Daoy (cell line): ENCODE results near the gene OSGIN1. TPM values are rescaled to one million over a fixed set of nuclear protein-coding genes. Genes with fewer than 3 reads are reported as not detected.

Experiments used
- DNase-seq: peaks from one replicate; pipeline ENCODE4 v3.0.0-alpha.2; 2015; ENCODE audit warnings: low read depth
- total RNA-seq: library from RNA; depleted of rRNA; stranded (reverse); fragments of >200 nt; shearing (Covaris generic); gene quantifications from 2 replicates; pipeline ENCODE4 v1.2.3, GENCODE V29; 2014

Gene OSGIN1
- total RNA-seq, 1 experiment from 2014 or later, result 1.8 TPM

DNA sequence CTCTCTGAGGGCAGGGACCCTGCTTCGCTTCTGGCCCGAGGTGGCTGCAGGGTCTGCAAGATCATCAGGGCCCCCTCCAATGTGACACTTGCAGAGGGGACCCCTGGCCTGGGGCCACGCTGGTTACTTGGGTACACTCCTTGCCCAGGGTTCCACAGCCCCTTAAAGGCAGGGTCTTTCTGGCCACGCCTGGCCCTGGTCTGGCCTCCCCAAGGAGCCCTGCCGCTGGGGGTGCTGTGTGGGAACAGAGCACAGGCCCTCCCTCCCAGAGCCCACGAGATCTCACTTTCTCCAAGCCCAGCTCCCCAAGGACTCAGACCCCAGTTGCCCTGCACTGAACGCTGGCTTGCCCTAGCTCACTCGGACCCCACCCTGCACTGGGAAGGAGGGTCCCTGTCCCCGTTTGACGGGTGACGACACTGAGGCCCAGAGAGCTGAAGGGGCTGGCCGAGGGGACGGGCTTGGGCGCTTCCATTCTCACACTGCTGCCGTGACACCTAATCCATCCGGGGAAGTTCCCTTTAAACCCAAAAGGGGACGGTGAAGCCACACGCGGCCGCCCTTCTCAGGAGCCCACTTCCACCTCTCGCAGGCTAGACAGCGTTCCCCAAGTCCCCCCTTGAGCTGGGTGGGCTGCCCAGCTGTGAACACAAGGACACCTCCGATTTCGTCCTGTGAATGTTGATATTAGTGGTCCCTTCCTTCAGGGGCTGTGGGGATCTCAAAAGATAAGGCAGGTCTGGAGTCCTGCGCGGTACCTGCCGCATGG is 26.9 kb upstream of the OSGIN1 start:
- no peak for DNase-seq

DNA sequence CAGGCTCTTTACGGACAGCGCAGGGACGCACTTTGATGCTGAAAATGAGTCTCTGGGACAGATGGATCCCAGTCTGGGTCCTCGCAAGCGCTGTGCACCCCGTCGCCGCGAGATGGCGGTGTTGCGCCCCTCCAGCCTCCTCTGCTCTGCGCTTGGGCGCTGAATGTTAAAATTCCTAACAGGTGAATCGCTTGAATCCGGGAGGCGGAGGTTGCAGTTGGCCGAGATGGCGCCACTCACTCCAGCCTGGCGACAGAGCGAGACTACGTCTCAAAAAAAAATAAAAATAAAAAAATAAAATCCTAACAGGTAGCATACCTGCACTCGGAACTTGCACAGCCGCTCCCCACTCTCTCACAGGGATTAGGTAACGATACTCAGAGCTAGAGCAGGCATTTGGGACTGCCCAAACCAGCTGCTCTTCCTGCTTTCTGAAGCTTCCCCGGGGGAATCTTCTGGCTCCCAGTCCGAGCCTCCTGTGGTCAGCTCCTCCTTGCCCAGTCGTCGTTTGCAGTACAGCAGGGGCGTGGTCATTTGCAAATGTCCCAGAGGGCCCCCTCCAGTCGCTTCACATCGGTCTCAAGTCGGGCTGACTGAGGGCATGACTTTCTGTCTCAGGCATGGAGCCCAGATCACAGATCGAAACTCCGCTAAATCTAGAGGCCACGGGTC is 26.2 kb upstream of the OSGIN1 start:
- peak; percentile 83 for DNase-seq

- DNase-seq, result no peak
Measured at GRCh38 chr16:83928341-83929055, 24.5 kb upstream of the OSGIN1 start.

- no peak for DNase-seq
Measured at GRCh38 chr16:83929811-83930555, 23.1 kb upstream of the OSGIN1 start.

DNA sequence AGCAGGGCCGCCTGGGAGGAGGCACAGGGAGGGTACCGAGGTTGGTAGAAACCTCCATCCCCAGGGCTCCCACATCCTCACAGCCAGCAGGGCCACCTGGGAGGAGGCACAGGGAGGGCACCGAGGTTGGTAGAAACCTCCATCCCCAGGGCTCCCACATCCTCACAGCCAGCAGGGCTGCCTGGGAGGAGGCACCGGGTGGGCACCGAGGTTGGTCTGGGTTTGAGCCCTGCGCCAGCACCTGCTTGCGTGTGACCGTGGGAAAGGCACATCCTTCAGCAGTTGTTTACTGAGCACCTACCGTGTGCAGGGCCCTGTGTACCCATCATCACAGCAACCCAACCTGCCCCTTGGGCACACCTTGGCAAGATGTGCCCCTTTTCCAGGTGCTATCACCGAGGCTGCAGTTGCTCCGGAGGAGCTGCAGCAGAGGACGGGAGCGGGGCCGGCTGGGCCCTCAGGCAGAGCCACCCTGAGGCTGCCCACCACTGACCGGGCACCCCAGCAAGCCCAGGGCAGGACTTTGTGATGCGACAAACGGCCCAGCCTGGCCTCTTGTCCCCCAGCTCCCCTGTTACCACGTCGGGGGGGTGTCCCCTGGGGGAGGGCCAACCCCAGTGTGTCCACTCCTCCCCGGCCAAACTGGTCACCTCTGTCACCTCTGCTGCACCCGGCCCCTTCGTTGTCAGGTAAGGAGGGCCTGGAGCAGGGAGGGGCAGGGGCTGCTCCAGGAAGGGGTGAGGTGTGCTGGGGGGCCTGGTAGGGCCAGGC is 22.1 kb upstream of the OSGIN1 start:
- DNase-seq, result no peak

DNA sequence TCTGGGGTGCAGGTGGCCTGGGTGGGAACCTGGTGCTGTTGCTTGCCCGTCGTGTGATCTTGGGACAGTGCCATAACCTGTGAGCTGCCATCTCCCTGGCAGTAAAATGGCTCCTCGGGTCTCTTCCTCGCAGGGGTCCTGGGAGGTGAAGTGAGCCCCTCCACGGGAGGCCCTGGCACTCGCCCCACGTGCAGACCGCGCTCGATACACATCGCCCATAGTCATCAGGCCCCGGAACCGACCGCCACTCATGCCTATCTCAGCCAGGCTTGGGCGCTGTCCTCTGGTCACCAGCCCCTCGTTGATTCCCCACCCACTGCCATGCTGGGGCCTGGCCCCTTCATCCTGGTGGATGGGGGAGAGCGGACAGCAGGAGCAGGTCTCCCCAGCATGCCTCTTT is 21.5 kb upstream of the OSGIN1 start:
- DNase-seq, result no peak

DNA sequence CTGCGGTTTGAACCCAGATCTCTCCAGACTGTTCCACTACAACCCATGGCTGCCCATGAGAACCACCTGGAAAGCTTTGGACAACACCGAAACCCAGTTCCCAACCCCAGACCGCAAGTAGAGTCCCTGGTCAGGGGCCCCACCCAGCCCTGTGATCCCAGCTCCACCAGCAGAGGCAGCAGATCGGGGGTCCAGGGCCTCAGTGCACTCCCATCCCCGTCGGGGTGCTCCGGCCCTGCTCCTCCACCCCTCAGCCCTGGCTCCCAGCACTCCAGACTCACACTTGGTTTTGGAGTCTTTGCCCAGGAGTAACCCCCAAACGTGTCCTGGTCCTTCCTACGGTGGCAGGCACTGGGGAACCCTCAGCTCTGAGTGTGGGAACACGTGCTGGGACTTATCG is 20.7 kb upstream of the OSGIN1 start:
- no peak for DNase-seq

DNA sequence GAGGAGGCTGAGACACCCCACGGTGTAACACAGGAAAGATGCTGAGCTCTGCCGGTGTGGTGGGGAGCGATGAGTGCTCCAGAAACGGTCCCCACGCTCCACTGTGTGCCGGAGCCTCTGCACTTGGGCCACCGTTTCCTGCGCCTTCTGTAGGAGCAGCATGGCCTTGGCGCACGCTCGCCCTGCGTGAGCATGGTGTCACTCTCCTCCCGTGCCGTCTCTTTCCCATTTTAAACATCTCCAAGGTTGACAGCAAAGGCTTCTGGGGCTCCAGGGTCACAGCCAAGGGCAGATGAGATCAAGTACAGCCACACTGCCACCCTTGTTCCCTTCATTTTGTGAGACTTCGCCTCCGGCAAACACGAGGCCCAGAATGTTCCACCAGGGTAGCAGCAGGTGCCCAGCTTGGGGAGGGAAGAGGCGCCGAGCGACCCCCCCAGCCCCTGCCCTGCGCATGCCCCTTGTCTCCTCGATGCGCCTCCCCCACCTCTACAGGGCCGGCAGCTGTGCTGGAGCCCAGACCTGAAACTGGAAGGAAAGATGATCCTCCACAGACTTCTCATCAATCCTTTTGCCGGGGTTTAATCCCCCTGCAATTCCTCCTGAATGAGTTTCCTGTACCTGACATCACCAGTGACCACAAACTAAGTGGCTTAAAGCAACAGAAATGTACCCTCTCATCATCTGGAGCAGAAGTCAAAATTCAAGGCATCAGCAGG is 19.9 kb upstream of the OSGIN1 start:
- DNase-seq, result peak; percentile 45

GRCh38 chr16:83933885-83934683 is 19.0 kb upstream of the OSGIN1 start:
- DNase-seq, result no peak

DNA sequence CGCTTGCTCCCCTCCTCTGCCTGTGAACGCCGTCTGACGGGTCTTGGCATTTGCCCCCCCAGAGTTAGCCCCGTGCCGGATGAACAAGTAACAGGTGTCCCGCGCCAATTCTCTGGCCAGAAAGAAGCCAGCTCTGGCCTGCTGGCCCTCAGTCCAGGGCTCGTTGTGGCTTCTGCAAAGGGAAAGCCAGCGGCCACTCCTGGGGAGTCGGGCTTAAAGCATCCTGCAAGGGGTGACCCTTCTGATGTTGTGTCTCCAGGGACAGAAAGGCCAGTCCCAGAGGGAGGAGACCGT is 18.4 kb upstream of the OSGIN1 start:
- DNase-seq, result no peak

DNA sequence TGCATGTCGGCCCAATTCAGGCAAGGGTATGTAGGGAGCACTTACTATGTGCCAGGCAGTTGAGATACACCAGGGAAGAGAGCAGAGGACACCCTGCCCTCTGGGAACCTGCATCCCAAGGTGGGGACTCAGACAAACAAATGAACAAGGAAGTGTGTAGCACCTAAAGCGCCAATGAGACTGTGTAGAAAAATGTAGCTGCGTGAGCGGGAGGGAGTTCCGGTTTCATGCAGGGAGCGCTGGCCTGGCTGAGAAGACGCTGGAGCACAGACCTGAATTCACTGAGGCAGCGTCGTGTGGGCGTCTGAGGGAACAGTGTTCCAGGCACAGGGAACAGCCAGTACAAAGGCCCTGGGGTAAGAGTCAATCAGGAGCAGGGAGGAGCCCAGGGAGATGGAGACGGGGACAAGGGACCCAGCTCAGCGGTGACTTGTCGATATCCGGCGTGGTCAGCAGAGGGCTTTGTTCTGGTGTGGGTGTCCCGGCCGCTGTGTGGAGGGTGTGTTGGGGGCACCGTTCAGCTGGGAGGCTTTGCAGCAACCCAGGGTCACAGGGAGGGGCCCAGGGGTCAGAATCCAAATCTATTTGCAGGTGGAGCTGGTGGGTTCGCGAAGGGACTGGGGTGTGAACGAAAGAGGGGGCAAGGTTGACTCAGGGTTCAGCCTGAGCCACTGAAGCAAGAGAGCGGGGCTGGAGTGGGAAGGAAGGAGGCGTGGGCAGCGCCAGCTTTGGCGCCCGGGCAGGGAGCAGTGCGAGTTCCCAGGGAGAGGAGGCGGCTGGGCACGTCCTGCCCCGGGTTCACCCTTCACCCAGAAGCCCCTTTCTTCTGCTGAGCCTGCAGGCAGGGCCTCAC is 17.8 kb upstream of the OSGIN1 start:
- DNase-seq, result no peak

DNA sequence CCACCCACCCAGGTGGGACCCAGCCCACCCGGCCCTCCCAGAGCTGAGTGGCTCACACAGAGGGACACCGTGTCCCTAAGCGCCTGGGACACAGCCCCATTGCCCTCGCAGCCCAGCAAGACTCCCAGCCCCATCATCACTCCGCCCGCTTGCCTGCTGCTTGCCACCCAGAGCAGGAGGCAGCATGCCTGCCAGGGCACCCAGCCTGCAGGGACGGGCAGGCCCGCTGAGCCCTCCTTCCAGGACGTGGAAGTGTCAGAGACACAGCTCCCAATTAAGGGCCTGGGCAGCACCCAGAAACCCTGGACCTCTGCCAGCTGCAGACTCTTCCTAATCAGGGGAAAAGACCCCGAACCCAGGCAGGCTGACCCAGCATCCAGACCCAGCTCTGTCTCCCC is 17.2 kb upstream of the OSGIN1 start:
- no peak for DNase-seq

- DNase-seq, result no peak
Measured at GRCh38 chr16:83936581-83937165, 16.4 kb upstream of the OSGIN1 start.

DNA sequence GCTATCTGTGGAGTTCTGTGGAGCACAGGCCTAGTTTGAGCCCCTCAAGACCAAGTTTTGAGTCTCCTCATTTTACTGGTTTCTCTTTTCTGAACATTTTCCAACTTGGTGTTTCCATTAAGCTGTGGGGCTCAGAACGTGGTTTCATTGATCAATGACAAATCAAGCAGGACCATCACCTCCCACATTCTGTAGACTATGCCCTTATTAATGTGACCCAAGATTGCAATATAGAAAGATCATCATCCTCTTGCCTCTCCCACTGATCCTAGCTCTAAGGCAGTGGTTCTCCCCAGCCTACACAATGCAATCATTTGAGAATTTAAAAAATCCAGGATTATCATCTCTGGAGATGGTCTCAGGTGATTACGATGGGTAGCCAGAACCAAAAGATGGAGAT is 15.8 kb upstream of the OSGIN1 start:
- no peak for DNase-seq

DNA sequence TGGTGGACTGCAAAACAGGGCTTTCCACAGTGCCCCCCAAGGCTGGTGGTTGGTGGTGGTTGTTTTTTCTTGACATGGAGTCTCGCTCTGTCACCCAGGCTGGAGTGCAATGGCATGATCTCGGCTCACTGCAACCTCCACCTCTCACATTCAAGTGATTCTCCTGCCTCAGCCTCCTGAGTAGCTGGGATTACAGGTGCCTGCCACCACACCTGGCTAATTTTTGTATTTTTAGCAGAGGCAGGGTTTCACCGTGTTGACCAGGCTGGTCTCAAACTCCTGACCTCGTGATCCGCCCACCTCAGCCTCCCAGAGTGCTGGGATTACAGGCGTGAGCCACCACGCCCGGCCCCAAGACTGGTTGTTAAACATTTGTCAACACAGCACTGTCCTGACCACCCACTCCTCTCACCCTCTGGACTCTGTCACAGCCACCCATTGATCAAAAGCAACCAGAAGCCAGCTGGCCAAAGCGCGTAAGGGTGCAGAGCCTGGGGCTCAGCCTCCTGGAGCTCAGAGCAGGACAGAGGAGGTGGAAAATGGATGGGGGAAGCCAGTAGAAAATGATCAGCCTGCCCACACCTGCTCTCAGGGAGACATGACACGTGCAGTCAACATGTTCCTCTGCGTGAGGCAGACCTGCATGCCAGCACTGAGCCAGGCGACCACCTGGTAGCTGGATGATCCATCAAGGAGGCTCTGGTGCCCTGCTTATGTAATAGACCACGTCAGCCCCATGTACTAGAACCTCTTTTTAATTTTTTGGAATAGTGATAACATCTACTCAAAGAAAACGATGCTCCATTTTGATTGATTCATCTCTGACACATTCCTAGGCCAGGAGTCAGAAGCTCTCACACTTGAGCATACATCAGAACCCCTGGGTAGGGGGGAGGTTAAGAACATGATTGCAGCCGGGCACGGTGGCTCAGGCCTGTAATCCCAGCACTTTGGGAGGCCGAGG is 14.8 kb upstream of the OSGIN1 start:
- no peak for DNase-seq

GRCh38 chr16:83939266-83939855 is 13.7 kb upstream of the OSGIN1 start:
- no peak for DNase-seq

DNA sequence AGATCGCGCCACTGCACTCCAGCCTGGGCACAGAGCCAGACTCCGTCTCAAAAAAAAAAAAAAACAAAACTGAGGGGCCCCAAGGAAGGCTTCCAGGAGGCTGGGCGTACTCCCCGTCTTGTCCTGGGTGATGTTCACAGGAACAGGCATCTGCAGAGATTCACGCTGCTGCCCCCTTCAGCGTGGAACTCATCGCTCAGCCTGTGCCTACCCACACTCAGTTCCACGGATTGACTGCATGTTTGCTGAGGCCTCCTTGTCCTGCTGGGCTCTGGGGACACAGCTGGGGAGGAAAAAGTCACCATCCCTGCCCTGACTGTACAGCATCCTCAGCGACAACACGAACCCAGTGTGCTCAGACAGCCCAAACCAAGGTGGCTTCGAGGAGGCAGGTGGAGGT is 12.9 kb upstream of the OSGIN1 start:
- DNase-seq, result no peak
